ENCODE data around the gene CERS6. TPM values are rescaled to one million over a fixed set of nuclear protein-coding genes. Genes with fewer than 3 reads are reported as not detected.

The CERS6 gene
- total and polyA plus RNA-seq, 2 donors: 9.3 to 45.2 TPM

DNA sequence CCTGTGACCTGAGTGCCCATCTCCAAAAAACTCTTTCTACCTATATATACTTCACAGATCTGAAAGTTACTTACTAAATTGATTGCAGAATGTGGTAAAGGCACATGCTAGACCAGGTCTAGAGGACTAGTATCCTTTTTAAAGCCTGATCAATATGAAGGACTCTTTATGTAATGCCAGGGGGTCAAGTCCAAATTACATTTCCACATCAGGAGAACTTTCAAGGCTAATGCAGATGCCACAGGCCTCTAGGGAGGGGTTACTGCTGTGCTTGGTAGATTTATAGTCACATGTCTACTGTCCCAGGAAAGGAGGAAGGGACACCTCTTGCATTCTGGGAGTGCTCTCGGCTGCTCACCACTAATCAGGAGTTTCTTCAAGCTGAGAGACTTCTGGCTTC is 227.9 kb downstream of the CERS6 start:
- Histone ChIP-seq H3K36me3 (ENCODE audit: insufficient read depth) (no peaks in the 10 kb centered on the region), H3K4me1 (ENCODE audit: insufficient read depth) (no peaks in the 10 kb centered on the region)
- WGBS: 94% methylated on average over 1 of the region's 1 CpG

DNA sequence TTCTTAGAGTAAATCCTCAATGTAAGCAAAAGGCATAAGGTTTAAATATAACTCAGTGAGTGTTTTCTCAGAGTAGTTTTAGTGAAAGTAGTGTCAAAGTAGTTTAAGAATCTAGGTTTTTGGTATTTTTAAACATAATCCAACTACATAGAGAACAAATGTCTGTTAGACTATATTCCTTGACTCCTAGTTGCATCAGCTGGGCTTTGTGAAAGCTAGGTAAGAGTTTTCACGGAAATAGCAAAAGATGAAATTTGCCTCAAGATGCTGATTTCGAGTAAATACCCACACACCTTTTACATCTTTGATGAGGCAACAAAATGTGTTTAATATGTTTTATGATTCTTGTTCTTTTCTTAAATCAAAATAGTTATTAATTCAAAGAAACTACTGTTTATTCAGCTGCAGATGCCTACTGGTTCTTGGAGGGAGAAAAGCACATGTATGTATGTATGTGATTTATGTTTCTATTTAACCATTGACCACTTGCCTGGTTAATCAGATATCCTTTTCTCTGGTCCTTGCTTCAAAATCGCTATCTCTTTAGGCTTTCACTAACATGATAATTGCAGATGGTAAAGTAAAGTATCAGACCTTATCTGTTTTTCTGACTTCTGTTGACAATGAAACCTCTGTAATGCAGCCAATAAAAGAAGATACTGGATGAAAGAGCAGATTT is 229.0 kb downstream of the CERS6 start:
- Histone ChIP-seq H3K4me1 (ENCODE audit: insufficient read depth) (no peaks in the 10 kb centered on the region), H3K36me3 (ENCODE audit: insufficient read depth) (no peaks in the 10 kb centered on the region), H3K27ac (ENCODE audit: low read depth) (no peak overlapping the region), H3K4me3 (ENCODE audit: low read depth, low read length) (no peak overlapping the region)
- no peak for DNase-seq (ENCODE audit: extremely low spot score)
- 79% methylated on average over 3 of the region's 3 CpGs for WGBS

More for the DNA sequence above, 227.9 kb downstream of the CERS6 start:
- Histone ChIP-seq H3K4me3 (ENCODE audit: low read depth, low read length) (no peak overlapping the region), H3K27ac (ENCODE audit: low read depth) (no peak overlapping the region)
- no peak for DNase-seq (ENCODE audit: extremely low spot score)

DNA sequence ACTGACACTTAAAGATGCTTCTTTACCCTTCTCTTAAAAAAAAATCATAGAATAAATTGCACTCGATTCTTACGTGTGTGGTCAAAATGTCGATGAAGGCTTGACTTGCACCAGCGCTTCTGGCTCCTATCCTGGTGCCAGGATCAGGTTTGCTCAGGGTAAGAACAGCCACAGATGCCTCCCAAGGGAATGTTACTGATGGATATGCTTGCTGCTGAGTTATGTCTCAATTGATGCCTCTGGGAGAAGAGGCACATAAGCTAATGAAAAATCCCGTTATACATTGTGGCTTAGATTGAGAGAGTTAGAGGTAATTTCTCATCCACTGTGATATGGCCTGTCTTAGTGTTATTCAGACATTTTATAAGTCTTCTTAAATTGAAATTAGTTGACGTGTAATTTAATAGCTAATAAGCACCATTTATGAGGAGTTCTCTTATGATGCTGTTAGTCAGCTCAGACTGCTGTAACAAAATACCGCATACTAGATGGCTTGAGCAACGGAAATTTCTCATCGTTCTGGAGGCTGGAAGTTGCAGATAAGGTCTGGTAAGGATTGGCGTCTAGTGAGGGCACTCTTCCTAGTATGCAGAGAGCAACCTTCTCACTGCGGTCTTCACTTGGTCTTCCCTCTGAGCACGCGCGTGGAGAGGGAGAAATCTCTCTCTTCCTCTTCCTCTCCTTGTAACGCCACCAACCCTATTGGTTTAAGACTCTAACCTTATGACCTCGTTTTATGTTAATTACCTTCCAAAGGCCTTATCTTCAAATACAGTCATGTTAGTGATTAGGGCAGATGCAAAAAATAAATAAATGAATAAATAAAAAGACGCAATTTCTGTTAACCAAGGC is 229.8 kb downstream of the CERS6 start:
- no peak for DNase-seq (ENCODE audit: extremely low spot score)
- H3K4me3 ChIP-seq (ENCODE audit: low read depth, low read length): no peak overlapping the region
- no peaks in the 10 kb centered on the region for H3K4me1 ChIP-seq (ENCODE audit: insufficient read depth)
- H3K36me3 ChIP-seq (ENCODE audit: insufficient read depth): no peaks in the 10 kb centered on the region
- H3K27ac ChIP-seq (ENCODE audit: low read depth): no peak overlapping the region
- 88% methylated on average over 17 of the region's 17 CpGs for WGBS

DNA sequence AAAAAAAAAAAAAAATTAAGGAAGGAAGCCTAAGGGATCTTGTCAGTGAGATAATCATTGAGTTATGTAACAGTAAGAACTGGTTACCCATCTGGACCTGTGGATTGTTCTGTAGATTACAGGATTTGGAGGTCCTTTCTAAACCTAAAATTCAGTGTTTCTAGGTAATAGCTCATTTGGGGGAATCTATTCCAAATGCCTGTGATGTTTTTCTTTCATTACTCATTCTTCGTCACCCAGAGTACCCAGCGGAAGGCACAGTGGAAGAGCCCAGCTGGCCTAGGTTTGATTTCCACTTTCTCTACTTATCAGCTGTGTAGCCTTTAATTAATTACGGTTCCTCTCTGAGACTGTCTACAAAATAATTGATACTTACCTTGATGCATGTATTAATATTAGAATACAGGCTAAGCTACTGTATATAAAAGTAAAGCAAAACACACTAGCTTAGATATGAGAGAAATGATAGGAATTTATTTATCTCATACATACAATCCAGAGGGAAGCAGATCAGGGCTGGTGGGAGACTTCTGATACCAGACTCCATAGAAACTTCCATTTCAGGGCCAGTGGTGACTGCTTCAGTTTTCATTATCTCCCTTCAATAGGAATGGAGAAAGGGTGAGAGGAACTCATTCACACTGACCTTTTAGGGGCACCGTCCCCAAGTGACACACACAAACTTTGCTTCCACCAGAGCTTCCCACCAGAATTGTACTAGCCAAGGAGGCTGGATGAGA is 230.6 kb downstream of the CERS6 start:
- WGBS: 94% methylated on average over 4 of the region's 4 CpGs
- Histone ChIP-seq H3K4me1 (ENCODE audit: insufficient read depth) (no peaks in the 10 kb centered on the region), H3K4me3 (ENCODE audit: low read depth, low read length) (no peak overlapping the region), H3K36me3 (ENCODE audit: insufficient read depth) (no peaks in the 10 kb centered on the region), H3K27ac (ENCODE audit: low read depth) (no peak overlapping the region)
- no peak for DNase-seq (ENCODE audit: extremely low spot score)

DNA sequence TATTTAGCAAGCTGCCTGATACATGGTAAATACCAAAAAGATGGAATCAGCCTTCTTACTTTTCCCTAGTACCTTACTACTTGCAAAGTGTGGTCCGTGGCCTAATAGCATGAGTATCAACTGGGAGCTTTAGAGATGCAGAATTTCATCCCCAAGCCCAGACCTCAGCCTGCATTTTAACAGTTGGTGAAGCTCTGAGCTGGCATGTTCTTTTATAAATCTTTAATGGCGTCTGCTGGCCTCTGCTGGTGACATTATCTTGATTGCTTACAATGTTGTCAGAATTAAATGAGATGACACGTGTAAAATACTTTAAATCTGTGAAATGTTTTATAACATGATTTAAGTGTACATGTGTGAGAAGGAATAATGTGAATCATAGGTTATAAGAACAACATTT is 231.2 kb downstream of the CERS6 start:
- Histone ChIP-seq H3K4me3 (ENCODE audit: low read depth, low read length) (no peak overlapping the region), H3K27ac (ENCODE audit: low read depth) (no peak overlapping the region), H3K36me3 (ENCODE audit: insufficient read depth) (no peaks in the 10 kb centered on the region), H3K4me1 (ENCODE audit: insufficient read depth) (no peaks in the 10 kb centered on the region)
- 88% methylated on average over 3 of the region's 3 CpGs for WGBS
- DNase-seq (ENCODE audit: extremely low spot score): no peak

- Histone ChIP-seq H3K4me3 (ENCODE audit: low read depth, low read length) (no peak overlapping the region), H3K36me3 (ENCODE audit: insufficient read depth) (no peaks in the 10 kb centered on the region), H3K4me1 (ENCODE audit: insufficient read depth) (no peaks in the 10 kb centered on the region), H3K27ac (ENCODE audit: low read depth) (no peak overlapping the region)
- no peak for DNase-seq (ENCODE audit: extremely low spot score)
- 68% methylated on average over 1 of the region's 1 CpG for WGBS
These were observed 234.4 kb downstream of the CERS6 start for GRCh38 chr2:168690381-168690885.

GRCh38 chr2:168691221-168691620 is 235.1 kb downstream of the CERS6 start:
- H3K36me3 ChIP-seq (ENCODE audit: insufficient read depth): no peaks in the 10 kb centered on the region
- no peak overlapping the region for H3K4me3 ChIP-seq (ENCODE audit: low read depth, low read length)
- WGBS: 78% methylated on average over 1 of the region's 1 CpG
- no peaks in the 10 kb centered on the region for H3K4me1 ChIP-seq (ENCODE audit: insufficient read depth)
- no peak for DNase-seq (ENCODE audit: extremely low spot score)
- no peak overlapping the region for H3K27ac ChIP-seq (ENCODE audit: low read depth)

GRCh38 chr2:168692132-168692744 is 236.2 kb downstream of the CERS6 start:
- H3K4me3 ChIP-seq (ENCODE audit: low read depth, low read length): no peak overlapping the region
- H3K36me3 ChIP-seq (ENCODE audit: insufficient read depth): no peaks in the 10 kb centered on the region
- no peak overlapping the region for H3K27ac ChIP-seq (ENCODE audit: low read depth)
- DNase-seq (ENCODE audit: extremely low spot score): no peak
- 84% methylated on average over 4 of the region's 4 CpGs for WGBS
- H3K4me1 ChIP-seq (ENCODE audit: insufficient read depth): no peaks in the 10 kb centered on the region

- Histone ChIP-seq H3K4me3 (ENCODE audit: low read depth, low read length) (no peak overlapping the region), H3K36me3 (ENCODE audit: insufficient read depth) (no peaks in the 10 kb centered on the region), H3K27ac (ENCODE audit: low read depth) (no peak overlapping the region), H3K4me1 (ENCODE audit: insufficient read depth) (no peaks in the 10 kb centered on the region)
- DNase-seq (ENCODE audit: extremely low spot score): no peak
- WGBS: 71% methylated on average over 3 of the region's 3 CpGs
These were observed 238.1 kb downstream of the CERS6 start for GRCh38 chr2:168694173-168694572.

DNA sequence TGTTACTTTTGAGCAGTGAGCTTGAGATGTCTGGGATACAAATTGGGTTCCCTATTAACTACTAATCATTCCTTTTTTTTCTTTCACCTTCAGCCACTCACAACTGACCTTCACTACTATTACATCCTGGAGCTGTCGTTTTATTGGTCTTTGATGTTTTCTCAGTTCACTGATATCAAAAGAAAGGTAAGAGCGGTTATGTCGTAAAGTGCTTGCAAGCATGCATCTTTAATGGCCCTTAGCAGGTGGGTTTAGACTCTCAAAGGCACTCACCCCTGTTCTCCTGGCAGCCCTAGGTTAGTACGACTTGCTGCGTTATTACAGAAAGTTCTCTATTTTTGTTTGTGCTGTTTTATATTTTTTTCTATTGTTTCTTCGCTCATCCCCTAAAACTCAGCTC is 238.8 kb downstream of the CERS6 start:
- no peak overlapping the region for H3K4me3 ChIP-seq (ENCODE audit: low read depth, low read length)
- no peak overlapping the region for H3K27ac ChIP-seq (ENCODE audit: low read depth)
- 93% methylated on average over 6 of the region's 6 CpGs for WGBS
- H3K36me3 ChIP-seq (ENCODE audit: insufficient read depth): no peaks in the 10 kb centered on the region
- no peaks in the 10 kb centered on the region for H3K4me1 ChIP-seq (ENCODE audit: insufficient read depth)
- no peak for DNase-seq (ENCODE audit: extremely low spot score)

DNA sequence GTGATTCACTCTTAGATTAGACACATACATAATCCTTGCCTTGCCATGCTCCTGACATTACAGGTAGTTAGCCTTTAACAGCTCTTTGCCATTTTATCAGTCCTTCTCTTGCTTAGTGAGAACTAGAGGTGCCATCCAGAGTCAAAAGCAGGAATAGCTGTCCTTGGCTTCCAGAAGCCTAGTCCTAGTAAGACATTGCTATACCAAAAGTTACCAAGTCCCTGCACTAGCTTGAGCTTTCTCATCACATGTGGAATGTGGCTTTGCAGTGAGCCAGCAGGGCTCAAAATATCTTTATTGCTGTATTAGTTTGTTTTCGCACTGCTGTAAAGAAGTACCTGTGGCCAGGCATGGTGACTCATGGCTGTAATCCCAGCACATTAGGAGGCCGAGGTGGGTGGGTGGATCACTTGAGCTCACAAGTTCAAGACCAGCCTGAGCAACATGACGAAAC is 241.6 kb downstream of the CERS6 start:
- H3K27ac ChIP-seq (ENCODE audit: low read depth): no peak overlapping the region
- WGBS: 62% methylated on average over 3 of the region's 3 CpGs
- H3K4me3 ChIP-seq (ENCODE audit: low read depth, low read length): no peak overlapping the region
- no peak for DNase-seq (ENCODE audit: extremely low spot score)
- H3K36me3 ChIP-seq (ENCODE audit: insufficient read depth): no peaks in the 10 kb centered on the region
- H3K4me1 ChIP-seq (ENCODE audit: insufficient read depth): no peaks in the 10 kb centered on the region

GRCh38 chr2:168698969-168699368 is 242.9 kb downstream of the CERS6 start:
- no peak overlapping the region for H3K27ac ChIP-seq (ENCODE audit: low read depth)
- peak; percentile 57 for DNase-seq (ENCODE audit: extremely low spot score)
- WGBS: 79% methylated on average over 4 of the region's 4 CpGs
- no peaks in the 10 kb centered on the region for H3K4me1 ChIP-seq (ENCODE audit: insufficient read depth)
- H3K36me3 ChIP-seq (ENCODE audit: insufficient read depth): no peaks in the 10 kb centered on the region
- no peak overlapping the region for H3K4me3 ChIP-seq (ENCODE audit: low read depth, low read length)

GRCh38 chr2:168699844-168700417 is 243.9 kb downstream of the CERS6 start:
- Histone ChIP-seq H3K4me3 (ENCODE audit: low read depth, low read length) (no peak overlapping the region), H3K36me3 (ENCODE audit: insufficient read depth) (no peaks in the 10 kb centered on the region), H3K4me1 (ENCODE audit: insufficient read depth) (no peaks in the 10 kb centered on the region), H3K27ac (ENCODE audit: low read depth) (no peak overlapping the region)
- DNase-seq (ENCODE audit: extremely low spot score): peak; percentile 85
- WGBS: 36% methylated on average over 8 of the region's 8 CpGs

All from urinary bladder (tissue), 4 donors.